OCI-LY3 (cell line): ENCODE measurements around the gene ATP5MG.
A peak's percentile ranks its signal among the peaks of the same experiment; 100 is the strongest.

Experiments used
- H2AFZ ChIP-seq: fragments of 200-600, 300-600 bp; shearing (Covaris generic); 2 replicates; pipeline ENCODE4 v1.6.0; 2014; ENCODE audit warnings: antibody characterized with exemption, low read depth, low read length
- H3K27ac ChIP-seq: fragments of 200-600, 300-600 bp; sonication (generic); 2 replicates; pipeline ENCODE4 v1.5.1; 2014; ENCODE audit warnings: mild to moderate bottlenecking, low read length, moderate library complexity, mixed read lengths
- H3K27me3 ChIP-seq: fragments of 200-600, 300-600 bp; sonication (generic); 2 replicates; pipeline ENCODE4 v1.6.1; 2014; ENCODE audit warnings: low read depth, low read length, mixed read lengths
- H3K36me3 ChIP-seq: fragments of 200-600, 300-600 bp; sonication (generic); replicated peaks from 2 replicates; pipeline ENCODE3; 2014; ENCODE audit warnings: low read depth, low read length, mixed read lengths
- H3K4me1 ChIP-seq: fragments of 300-600, 200-600 bp; sonication (generic); 2 replicates; pipeline ENCODE4 v1.6.1; 2014; ENCODE audit warnings: low read length, mixed read lengths
- H3K4me2 ChIP-seq: fragments of 200-600, 300-600 bp; sonication (generic); 2 replicates; pipeline ENCODE4 v1.6.1; 2014; ENCODE audit warnings: low read length, mixed read lengths
- H3K4me3 ChIP-seq: fragments of 300-600, 200-600 bp; sonication (generic); 2 replicates; pipeline ENCODE4 v1.5.1; 2014; ENCODE audit warnings: antibody characterized with exemption, mild to moderate bottlenecking, low read length, moderate library complexity
- H3K79me2 ChIP-seq: fragments of 300-600, 200-600 bp; shearing (Covaris generic); 2 replicates; pipeline ENCODE4 v1.6.1; 2014; ENCODE audit warnings: mild to moderate bottlenecking, low read length, mixed read lengths
- H3K9ac ChIP-seq: fragments of 300-600, 200-600 bp; shearing (Covaris generic); 2 replicates; pipeline ENCODE4 v1.6.0; 2014; ENCODE audit warnings: mild to moderate bottlenecking, low read length, moderate library complexity
- H3K9me3 ChIP-seq: fragments of 200-600, 300-600 bp; shearing (Covaris generic); 2 replicates; pipeline ENCODE4 v1.6.1; 2014; ENCODE audit warnings: low read length, mixed read lengths; ENCODE audit not compliant: insufficient read depth
- H4K20me1 ChIP-seq: fragments of 200-600, 300-600 bp; sonication (generic); 2 replicates; pipeline ENCODE4 v1.6.1; 2016; ENCODE audit warnings: low read length, mixed read lengths; ENCODE audit not compliant: insufficient read depth
- EZH2phosphoT487 ChIP-seq: fragments of 200-600 bp; shearing (Covaris generic); IDR thresholded peaks from 2 replicates; pipeline ENCODE4 v1.6.1; 2018; ENCODE audit warnings: antibody characterized with exemption, mixed run types, low read depth
- TF ChIP-seq, protein P1 (sequence below): fragments of 200-600, 300-600 bp; sonication (generic); IDR thresholded peaks from 2 replicates; pipeline ENCODE4 v1.5.1; 2014; ENCODE audit warnings: antibody characterized with exemption, low read length, low read depth

ATP5MG gene

DNA sequence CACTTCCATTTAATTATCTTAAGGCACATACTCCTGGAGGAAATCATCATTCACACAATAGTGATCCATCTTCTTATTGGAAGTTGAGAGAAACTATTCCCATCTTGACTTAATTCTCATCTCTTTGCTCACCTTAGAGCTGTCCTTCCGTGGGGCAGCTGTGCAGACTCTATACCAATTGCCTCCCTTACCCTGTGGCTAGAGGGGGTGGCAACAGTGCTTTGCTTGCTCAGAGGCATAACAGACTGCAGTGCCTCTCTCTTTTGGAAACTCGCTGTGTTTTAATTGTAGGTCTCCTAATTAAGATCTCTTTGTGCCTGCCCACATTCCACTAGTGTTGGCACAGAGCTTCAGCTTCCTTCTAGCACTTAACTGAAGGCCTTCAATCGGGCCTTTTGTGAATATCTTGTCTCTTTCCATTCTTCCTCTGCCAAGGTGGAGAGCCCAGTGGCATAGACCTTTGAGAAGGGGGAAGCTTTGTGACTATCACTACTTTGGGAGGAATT lies 40.4 kb downstream of the ATP5MG start:
- peaks cover 86% of the 10 kb centered on the region for H4K20me1 ChIP-seq
- H3K27ac ChIP-seq = peak overlapping the region; percentile 79
- no peak overlapping the region for H3K9ac ChIP-seq
- TF ChIP-seq, protein P1, sequence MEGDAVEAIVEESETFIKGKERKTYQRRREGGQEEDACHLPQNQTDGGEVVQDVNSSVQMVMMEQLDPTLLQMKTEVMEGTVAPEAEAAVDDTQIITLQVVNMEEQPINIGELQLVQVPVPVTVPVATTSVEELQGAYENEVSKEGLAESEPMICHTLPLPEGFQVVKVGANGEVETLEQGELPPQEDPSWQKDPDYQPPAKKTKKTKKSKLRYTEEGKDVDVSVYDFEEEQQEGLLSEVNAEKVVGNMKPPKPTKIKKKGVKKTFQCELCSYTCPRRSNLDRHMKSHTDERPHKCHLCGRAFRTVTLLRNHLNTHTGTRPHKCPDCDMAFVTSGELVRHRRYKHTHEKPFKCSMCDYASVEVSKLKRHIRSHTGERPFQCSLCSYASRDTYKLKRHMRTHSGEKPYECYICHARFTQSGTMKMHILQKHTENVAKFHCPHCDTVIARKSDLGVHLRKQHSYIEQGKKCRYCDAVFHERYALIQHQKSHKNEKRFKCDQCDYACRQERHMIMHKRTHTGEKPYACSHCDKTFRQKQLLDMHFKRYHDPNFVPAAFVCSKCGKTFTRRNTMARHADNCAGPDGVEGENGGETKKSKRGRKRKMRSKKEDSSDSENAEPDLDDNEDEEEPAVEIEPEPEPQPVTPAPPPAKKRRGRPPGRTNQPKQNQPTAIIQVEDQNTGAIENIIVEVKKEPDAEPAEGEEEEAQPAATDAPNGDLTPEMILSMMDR = no peak
- no peak for TF ChIP-seq EZH2phosphoT487
- no peaks in the 10 kb centered on the region for H3K27me3 ChIP-seq
- peak overlapping the region; percentile 64 for H3K4me3 ChIP-seq
- H3K9me3 ChIP-seq = no peaks in the 10 kb centered on the region
- peaks cover 61% of the 10 kb centered on the region for H3K4me1 ChIP-seq
- peak overlapping the region; percentile 85 for H3K4me2 ChIP-seq
- no peak overlapping the region for H2AFZ ChIP-seq
- peaks cover 20% of the 10 kb centered on the region for H3K36me3 ChIP-seq
- peaks cover 100% of the 10 kb centered on the region for H3K79me2 ChIP-seq

DNA sequence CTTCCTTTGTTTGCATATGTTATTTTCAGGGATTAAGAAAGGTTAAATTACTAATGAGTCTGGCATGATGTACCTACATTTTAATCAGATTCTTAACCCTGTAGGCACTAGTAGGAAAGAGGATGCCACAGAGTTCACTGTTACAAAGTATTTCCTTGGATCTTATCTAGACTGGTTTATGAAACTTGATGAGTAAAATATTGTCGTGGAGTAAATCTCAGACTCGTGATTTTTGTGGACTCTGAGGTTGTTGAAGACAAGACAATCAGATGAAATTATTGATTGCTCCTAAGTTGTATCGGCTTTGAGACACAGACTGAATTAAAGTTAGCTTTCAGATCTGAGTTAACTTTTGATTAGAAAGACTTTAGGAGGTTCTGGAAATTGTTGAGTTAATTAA lies 40.9 kb downstream of the ATP5MG start:
- peak overlapping the region; percentile 85 for H3K4me2 ChIP-seq

DNA sequence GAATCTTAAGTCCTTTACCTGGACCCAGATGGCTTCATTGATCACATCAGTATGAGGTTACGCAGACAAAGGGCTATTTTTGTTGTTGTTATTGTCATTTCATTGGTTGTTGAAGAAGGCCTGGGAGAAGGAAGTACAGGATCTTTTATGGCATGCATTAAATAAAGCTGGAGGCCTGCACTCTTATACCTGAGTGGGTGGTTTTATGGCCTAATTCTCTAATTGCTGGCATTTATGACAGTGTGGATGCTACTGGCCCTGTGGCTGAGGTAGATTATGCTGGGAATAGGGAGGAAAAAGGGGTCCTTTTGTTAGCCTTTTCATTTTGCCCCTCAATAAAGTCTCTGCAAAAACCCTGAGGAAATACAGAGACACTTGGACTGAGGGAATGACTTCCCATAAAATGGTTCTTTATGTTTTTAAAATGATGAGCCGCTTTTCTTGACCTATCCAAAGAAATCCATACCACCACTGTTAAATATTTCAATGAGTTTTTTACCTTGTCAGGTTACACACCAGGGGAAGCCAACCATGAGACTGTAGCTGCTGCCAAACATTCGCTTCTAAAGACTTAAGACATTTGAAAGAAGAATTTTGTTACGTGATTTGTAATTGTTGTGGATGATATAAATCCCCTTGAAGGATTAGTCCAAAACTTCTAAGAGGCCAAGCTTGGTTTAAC lies 41.6 kb downstream of the ATP5MG start:
- Histone ChIP-seq H3K4me3 (peak overlapping the region; percentile 64), H3K4me2 (peak overlapping the region; percentile 85)

More for the DNA sequence above, 40.9 kb downstream of the ATP5MG start:
- Histone ChIP-seq H3K27ac (peak overlapping the region; percentile 79; the same call in 1 of the 2 replicates), H3K9me3 (no peaks in the 10 kb centered on the region), H4K20me1 (peaks cover 91% of the 10 kb centered on the region), H3K79me2 (peaks cover 100% of the 10 kb centered on the region), H3K4me3 (peak overlapping the region; percentile 64), H3K9ac (no peak overlapping the region), H3K4me1 (peaks cover 66% of the 10 kb centered on the region), H3K27me3 (no peaks in the 10 kb centered on the region), H3K36me3 (peaks cover 22% of the 10 kb centered on the region), H2AFZ (no peak overlapping the region)
- TF ChIP-seq EZH2phosphoT487 = no peak
- TF ChIP-seq, protein P1 = no peak

More for the DNA sequence above, 41.6 kb downstream of the ATP5MG start:
- peaks cover 92% of the 10 kb centered on the region for H4K20me1 ChIP-seq
- H3K79me2 ChIP-seq = peaks cover 100% of the 10 kb centered on the region
- H3K36me3 ChIP-seq = peaks cover 30% of the 10 kb centered on the region
- peaks cover 73% of the 10 kb centered on the region for H3K4me1 ChIP-seq
- no peaks in the 10 kb centered on the region for H3K9me3 ChIP-seq
- H3K27ac ChIP-seq = peak overlapping the region; percentile 79
- peak overlapping the region; percentile 38; the same call in 1 of the 2 replicates for H3K9ac ChIP-seq
- TF ChIP-seq EZH2phosphoT487 = no peak
- TF ChIP-seq, protein P1 = no peak
- no peak overlapping the region for H2AFZ ChIP-seq
- no peaks in the 10 kb centered on the region for H3K27me3 ChIP-seq
